GM08714 (cell line): ENCODE data around the gene NUDCD3.
A peak's percentile ranks its signal among the peaks of the same experiment; 100 is the strongest.

Experiments
- H3K4me3 ChIP-seq: fragments of 200-500 bp; sonication (Bioruptor generic); 2 replicates; pipeline ENCODE4 v1.5.1; 2014; ENCODE audit warnings: mild to moderate bottlenecking, low read length, inconsistent platforms
- ZNF274 ChIP-seq: IDR thresholded peaks from 2 replicates; pipeline ENCODE4 v1.6.1; 2012; ENCODE audit warnings: mild to moderate bottlenecking, low read depth, low read length

The NUDCD3 gene

GRCh38 chr7:44477063-44477830 lies 13.2 kb downstream of the NUDCD3 start:
- no peak for TF ChIP-seq ZNF274
- no peak overlapping the region for H3K4me3 ChIP-seq

DNA sequence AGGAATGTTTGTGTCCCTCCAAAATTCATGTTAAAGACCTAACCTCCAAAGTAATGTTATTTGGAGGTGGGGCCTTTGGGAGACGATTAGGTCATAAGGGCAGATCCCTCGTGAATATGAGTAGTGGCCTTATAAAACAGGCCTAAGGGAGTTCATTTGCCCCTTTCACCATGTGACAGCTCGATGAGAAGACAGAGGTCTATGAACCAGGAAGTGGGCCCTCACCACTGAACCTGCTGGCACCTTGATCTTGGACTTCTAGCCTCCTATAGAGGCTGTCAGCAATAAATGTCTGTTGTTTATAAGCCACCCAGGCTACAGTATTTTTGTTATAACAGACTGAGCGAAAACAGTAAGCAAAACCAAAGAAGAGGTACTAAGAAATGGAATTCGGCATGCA lies 14.1 kb downstream of the NUDCD3 start:
- no peak overlapping the region for H3K4me3 ChIP-seq
- TF ChIP-seq ZNF274 = no peak

GRCh38 chr7:44473295-44473694 lies 17.2 kb downstream of the NUDCD3 start:
- no peak for TF ChIP-seq ZNF274
- no peak overlapping the region for H3K4me3 ChIP-seq

DNA sequence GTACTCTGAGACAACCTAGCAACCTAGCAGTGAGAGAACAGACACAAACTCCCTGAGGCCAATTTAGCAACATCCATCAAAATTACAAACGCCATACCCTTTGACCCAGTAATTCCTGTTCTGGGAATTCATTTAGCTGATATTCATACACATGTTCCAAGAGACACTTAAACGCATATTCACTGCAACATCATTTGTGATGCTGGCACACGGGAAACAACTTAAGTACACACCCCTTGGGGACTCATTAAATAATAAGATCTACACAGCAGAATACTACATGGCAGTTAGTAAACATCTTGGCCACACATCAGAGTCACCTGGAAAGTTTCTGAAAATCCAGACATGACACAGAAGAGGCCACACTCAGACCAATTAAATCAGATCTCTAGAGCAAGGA lies 17.6 kb downstream of the NUDCD3 start:
- no peak for TF ChIP-seq ZNF274
- H3K4me3 ChIP-seq = no peak overlapping the region

GRCh38 chr7:44471850-44472249 lies 18.6 kb downstream of the NUDCD3 start:
- no peak overlapping the region for H3K4me3 ChIP-seq
- no peak for TF ChIP-seq ZNF274

DNA sequence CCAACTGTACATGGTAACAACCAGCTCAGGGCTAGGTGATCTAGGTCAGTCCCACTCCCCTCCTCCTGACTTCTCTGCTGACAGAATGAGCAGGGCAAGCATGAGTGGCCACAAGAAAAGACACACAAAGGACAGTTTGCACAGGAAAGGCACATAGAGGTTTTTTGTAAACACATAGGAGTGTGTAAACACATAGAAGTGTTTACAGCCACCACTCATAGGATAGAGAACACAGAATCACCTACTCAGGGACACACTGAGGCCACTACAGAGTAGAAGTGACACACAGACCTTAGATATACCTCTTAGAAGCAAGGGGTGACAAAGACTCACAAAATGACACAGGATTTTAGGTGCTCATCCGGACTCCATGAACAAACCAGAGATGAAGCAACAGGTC lies 19.0 kb downstream of the NUDCD3 start:
- no peak overlapping the region for H3K4me3 ChIP-seq
- TF ChIP-seq ZNF274 = no peak

GRCh38 chr7:44470628-44471245 lies 19.7 kb downstream of the NUDCD3 start:
- no peak overlapping the region for H3K4me3 ChIP-seq
- TF ChIP-seq ZNF274 = no peak

DNA sequence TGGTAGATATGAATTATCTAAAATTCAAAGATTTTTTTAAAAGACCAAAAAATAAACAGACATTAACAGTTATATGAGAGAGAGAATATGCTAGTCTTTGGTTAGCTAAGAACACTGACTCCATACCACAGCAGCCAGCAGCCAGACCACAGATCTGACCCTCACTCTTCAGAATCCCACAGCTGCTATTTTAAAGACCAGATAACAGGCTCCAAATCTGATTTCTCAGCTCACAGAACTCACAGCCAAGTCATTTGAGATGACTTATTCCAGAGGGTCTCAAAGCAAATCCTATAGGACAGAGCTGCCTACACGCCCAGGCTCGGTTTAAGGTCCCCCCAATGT lies 20.4 kb downstream of the NUDCD3 start:
- no peak overlapping the region for H3K4me3 ChIP-seq
- TF ChIP-seq ZNF274 = no peak

GRCh38 chr7:44469461-44470134 lies 20.9 kb downstream of the NUDCD3 start:
- no peak overlapping the region for H3K4me3 ChIP-seq
- no peak for TF ChIP-seq ZNF274

GRCh38 chr7:44467217-44467548 lies 23.3 kb downstream of the NUDCD3 start:
- no peak for TF ChIP-seq ZNF274
- H3K4me3 ChIP-seq = no peak overlapping the region

- TF ChIP-seq ZNF274 = no peak
- no peak overlapping the region for H3K4me3 ChIP-seq
These were observed 23.9 kb downstream of the NUDCD3 start for GRCh38 chr7:44466300-44467216.

- H3K4me3 ChIP-seq = no peak overlapping the region
- no peak for TF ChIP-seq ZNF274
These were observed 25.0 kb downstream of the NUDCD3 start for GRCh38 chr7:44465490-44465889.

DNA sequence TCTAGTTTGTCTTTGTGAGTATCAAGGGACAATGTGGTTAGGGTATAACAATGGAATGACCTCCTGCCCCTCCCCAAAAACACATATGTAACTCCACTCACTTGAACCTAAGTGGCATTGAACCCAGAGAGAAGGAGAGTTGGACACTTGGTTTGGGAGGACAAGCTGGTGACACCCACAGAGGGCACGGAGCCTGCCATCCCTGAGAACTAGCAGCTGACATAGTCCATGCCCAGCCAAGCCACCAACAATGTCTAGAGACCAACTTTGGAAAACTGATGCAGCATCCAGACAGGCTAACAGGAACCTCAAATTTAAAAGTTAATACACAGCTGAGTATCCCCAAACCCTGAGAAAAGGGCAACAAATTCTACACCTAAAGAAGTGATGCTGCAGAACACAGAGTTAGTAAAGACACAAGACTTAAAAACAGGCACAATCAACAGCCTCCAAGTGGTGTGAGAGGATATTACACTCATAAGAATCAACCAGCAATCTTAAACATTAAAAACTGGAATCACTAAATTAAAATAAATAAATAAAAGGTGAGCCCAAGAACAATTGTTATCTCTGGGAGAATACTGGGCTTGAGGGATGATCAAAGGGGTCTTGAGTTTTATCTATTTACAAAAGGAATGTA lies 27.2 kb downstream of the NUDCD3 start:
- no peak for TF ChIP-seq ZNF274
- no peak overlapping the region for H3K4me3 ChIP-seq

DNA sequence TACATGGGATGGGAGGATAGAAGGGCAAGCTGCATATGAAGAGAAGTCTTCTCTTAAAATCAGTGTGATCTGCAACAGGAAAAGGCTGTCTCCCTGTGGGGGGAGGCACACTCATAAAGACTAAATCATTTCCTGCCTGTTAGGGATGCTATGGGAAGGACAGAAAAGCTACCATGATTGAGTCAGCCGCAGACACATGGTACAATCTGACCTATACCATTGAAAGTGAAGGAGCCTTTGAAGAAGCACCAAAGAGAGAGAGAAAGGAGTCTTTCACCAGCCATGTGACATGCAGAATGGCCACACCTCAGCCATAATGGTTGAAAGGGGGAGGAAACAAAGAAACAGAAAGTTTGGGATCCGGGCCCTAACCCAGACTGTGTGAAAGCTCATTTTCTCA lies 29.1 kb downstream of the NUDCD3 start:
- no peak for TF ChIP-seq ZNF274
- H3K4me3 ChIP-seq = peak overlapping the region; percentile 21; the same call in 1 of the 2 replicates
